PC-3 (cell line): ENCODE data around the gene INAVA. TPM values are rescaled to one million over a fixed set of nuclear protein-coding genes. Genes with fewer than 3 reads are reported as not detected.
"Not testable (repeated sequence)": the region's sequence is repeated elsewhere in the genome, so short reads cannot be mapped to it uniquely, and the experiment has no call there.

Experiments
- ATAC-seq: fragments of 200-7000 bp; cut with Tn5 transposase; 2 replicates; pipeline ENCODE4 v1.9.1; 2020; ENCODE audit warnings: mild to moderate bottlenecking, moderate library complexity
- BruUV-seq: library from RNA; stranded (reverse); fragments of 400-500 nt; replicated peaks from 2 replicates; lab custom pipeline; 2021; lab: Mats Ljungman, UMichigan
- CTCF ChIA-PET: fragments of 300-600 bp; sonication (Branson Sonifier 250); formaldehyde crosslinking; loops from one replicate; lab custom pipeline; 2022; ENCODE audit warnings: antibody characterized with exemption; lab: Charles Lee
- POLR2A ChIA-PET: fragments of 300-600 bp; sonication (Branson Sonifier 250); formaldehyde crosslinking; loops from one replicate; lab custom pipeline; 2022; ENCODE audit warnings: antibody characterized with exemption; ENCODE audit not compliant: unreplicated experiment; lab: Charles Lee
- DNase-seq: peaks from one replicate; pipeline ENCODE4 v3.0.0-alpha.2; 2015
- H2AFZ ChIP-seq: fragments of 300-600 bp; sonication (generic); 2 replicates; pipeline ENCODE4 v1.6.0; 2016; ENCODE audit warnings: antibody characterized with exemption, low read length
- H3F3A ChIP-seq: fragments of 300-600 bp; sonication (generic); one replicate; pipeline ENCODE4 v1.6.0; 2017; ENCODE audit warnings: antibody characterized with exemption, low read length, control low read depth, mild to moderate bottlenecking; ENCODE audit not compliant: unreplicated experiment
- H3K27ac ChIP-seq: fragments of 300-600 bp; sonication (generic); 2 replicates; pipeline ENCODE4 v1.5.1; 2016; ENCODE audit warnings: mild to moderate bottlenecking, low read length
- H3K27me3 ChIP-seq: fragments of 300-600 bp; sonication (generic); 2 replicates; pipeline ENCODE4 v1.6.1; 2016; ENCODE audit warnings: low read length, mixed read lengths
- H3K36me3 ChIP-seq: fragments of 300-600 bp; sonication (generic); 2 replicates; pipeline ENCODE4 v1.6.1; 2016; ENCODE audit warnings: low read depth, mixed run types, low read length, mixed read lengths
- H3K4me1 ChIP-seq: fragments of 300-600 bp; sonication (generic); 2 replicates; pipeline ENCODE4 v1.5.1; 2016; ENCODE audit warnings: low read length; ENCODE audit not compliant: insufficient read depth
- H3K4me2 ChIP-seq: fragments of 300-600 bp; sonication (generic); 2 replicates; pipeline ENCODE4 v1.6.0; 2016; ENCODE audit warnings: low read length
- H3K4me3 ChIP-seq: fragments of 300-600 bp; sonication (generic); 2 replicates; pipeline ENCODE4 v1.5.1; 2016; ENCODE audit warnings: mild to moderate bottlenecking, low read length, mixed read lengths
- H3K79me2 ChIP-seq: fragments of 300-600 bp; sonication (generic); 2 replicates; pipeline ENCODE4 v1.6.1; 2017; ENCODE audit warnings: low read length, mixed read lengths
- H3K9ac ChIP-seq: fragments of 300-600 bp; sonication (generic); 2 replicates; pipeline ENCODE4 v1.6.0; 2016; ENCODE audit warnings: mild to moderate bottlenecking, low read length
- H3K9me2 ChIP-seq: fragments of 300-600 bp; sonication (generic); replicated peaks from 2 replicates; pipeline ENCODE4 v1.6.1; 2016; ENCODE audit warnings: mixed run types, low read length, mixed read lengths
- H3K9me3 ChIP-seq: fragments of 300-600 bp; sonication (generic); 2 replicates; pipeline ENCODE4 v1.6.1; 2016; ENCODE audit warnings: low read length, mixed read lengths
- H4K20me1 ChIP-seq: fragments of 300-600 bp; sonication (generic); 2 replicates; pipeline ENCODE4 v1.6.1; 2016; ENCODE audit warnings: low read length, mixed read lengths
- EZH2 ChIP-seq: fragments of 300-600 bp; sonication (generic); IDR thresholded peaks from one replicate; pipeline ENCODE4 v1.6.1; 2017; ENCODE audit warnings: antibody characterized with exemption, mild to moderate bottlenecking, low read length; ENCODE audit not compliant: unreplicated experiment
- EZH2phosphoT487 ChIP-seq: fragments of 300-600 bp; sonication (generic); IDR thresholded peaks from 2 replicates; pipeline ENCODE4 v1.6.1; 2018; ENCODE audit warnings: mild to moderate bottlenecking, antibody characterized with exemption, low read length, borderline replicate concordance
- intact Hi-C: fragments of 100-400 bp; cut with micrococcal nuclease; formaldehyde crosslinking; loops from 2 replicates; pipeline ENCODE4 v1.9.0; 2023
- total RNA-seq: library from RNA; depleted of rRNA; stranded (reverse); fragments of >200 nt; gene quantifications from 2 replicates; pipeline ENCODE4 v1.2.3, GENCODE V29; 2014
- TF ChIP-seq, protein P1 (sequence below): fragments of 300-600 bp; sonication (generic); conservative IDR thresholded peaks from 2 replicates; pipeline ENCODE4 v1.5.1; 2017; ENCODE audit warnings: antibody characterized with exemption, low read depth, mild to moderate bottlenecking, low read length

The INAVA gene
- total RNA-seq, 1 experiment from 2014 or later, result 102 TPM

- no peak overlapping the region for H2AFZ ChIP-seq
- DNase-seq (no peak), ATAC-seq (no peak)
- H3K9me2 ChIP-seq, result no peaks in the 10 kb centered on the region
- H3K36me3 ChIP-seq, result no peaks in the 10 kb centered on the region
- H3K4me3 ChIP-seq, result no peak overlapping the region
- H3K27me3 ChIP-seq, result 0 out of 2 replicates have a peak, but pooled peaks cover 8% of the 10 kb centered on the region
- H3K27ac ChIP-seq, result no peak overlapping the region
- H3K9me3 ChIP-seq, result no peaks in the 10 kb centered on the region
- no peaks in the 10 kb centered on the region for H3K79me2 ChIP-seq
- intact Hi-C loops, result no loop called here
- H3F3A ChIP-seq, result no peaks in the 10 kb centered on the region
- no peak overlapping the region for H3K4me2 ChIP-seq
- no peaks in the 10 kb centered on the region for H3K4me1 ChIP-seq
- H3K9ac ChIP-seq, result no peak overlapping the region
- ChIA-PET CTCF (no interaction called here), POLR2A (no interaction called here)
- no peaks in the 10 kb centered on the region for H4K20me1 ChIP-seq
- BruUV-seq, result no TSS peak
- TF ChIP-seq, protein P1, sequence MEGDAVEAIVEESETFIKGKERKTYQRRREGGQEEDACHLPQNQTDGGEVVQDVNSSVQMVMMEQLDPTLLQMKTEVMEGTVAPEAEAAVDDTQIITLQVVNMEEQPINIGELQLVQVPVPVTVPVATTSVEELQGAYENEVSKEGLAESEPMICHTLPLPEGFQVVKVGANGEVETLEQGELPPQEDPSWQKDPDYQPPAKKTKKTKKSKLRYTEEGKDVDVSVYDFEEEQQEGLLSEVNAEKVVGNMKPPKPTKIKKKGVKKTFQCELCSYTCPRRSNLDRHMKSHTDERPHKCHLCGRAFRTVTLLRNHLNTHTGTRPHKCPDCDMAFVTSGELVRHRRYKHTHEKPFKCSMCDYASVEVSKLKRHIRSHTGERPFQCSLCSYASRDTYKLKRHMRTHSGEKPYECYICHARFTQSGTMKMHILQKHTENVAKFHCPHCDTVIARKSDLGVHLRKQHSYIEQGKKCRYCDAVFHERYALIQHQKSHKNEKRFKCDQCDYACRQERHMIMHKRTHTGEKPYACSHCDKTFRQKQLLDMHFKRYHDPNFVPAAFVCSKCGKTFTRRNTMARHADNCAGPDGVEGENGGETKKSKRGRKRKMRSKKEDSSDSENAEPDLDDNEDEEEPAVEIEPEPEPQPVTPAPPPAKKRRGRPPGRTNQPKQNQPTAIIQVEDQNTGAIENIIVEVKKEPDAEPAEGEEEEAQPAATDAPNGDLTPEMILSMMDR, result no peak
- no peak for TF ChIP-seq EZH2
- TF ChIP-seq EZH2phosphoT487, result no peak
Observed at GRCh38 chr1:200960948-200961340, 66.2 kb downstream of the INAVA start.

GRCh38 chr1:200962151-200962550 lies 67.5 kb downstream of the INAVA start:
- CTCF ChIA-PET, result interaction anchor here (0.9 kb wide), 1 partner anchor 10 kb away, joined by 4 read pairs; no protein-coding TSS in a partner anchor
- H3K4me1 ChIP-seq, H3K27ac ChIP-seq, H3K79me2 ChIP-seq, DNase-seq, POLR2A ChIA-PET, H3K9ac ChIP-seq, H3F3A ChIP-seq, H3K36me3 ChIP-seq, H4K20me1 ChIP-seq, ATAC-seq, H2AFZ ChIP-seq, H3K27me3 ChIP-seq, H3K4me3 ChIP-seq, intact Hi-C loops, BruUV-seq, H3K4me2 ChIP-seq, H3K9me3 ChIP-seq, H3K9me2 ChIP-seq: not testable (repeated sequence)

DNA sequence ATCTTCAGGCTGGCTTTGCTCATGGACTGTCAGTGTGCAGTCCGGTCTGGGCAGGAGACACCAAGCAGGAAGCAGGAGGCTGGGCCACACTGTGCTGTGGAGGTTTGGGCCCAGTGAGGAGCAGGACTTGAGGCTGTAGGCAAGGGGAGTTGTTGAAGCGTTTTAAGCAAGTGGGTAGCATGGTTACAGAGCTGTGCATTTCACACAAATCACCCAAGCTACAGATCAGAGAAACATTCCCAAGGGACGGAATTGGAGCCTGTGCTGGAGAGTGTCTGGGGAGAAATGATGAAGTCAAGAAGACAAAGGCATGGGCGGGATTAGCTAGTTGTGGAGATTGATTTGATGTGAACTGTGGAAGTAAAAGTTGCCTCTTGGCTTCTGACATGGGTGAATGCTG lies 67.9 kb downstream of the INAVA start:
- H2AFZ ChIP-seq, result no peak overlapping the region
- TF ChIP-seq EZH2 (no peak), EZH2phosphoT487 (no peak)
- TF ChIP-seq, protein P1, result no peak
- no TSS peak for BruUV-seq
- ChIA-PET POLR2A (no interaction called here), CTCF (interaction anchor here (0.9 kb wide), 1 partner anchor 9 kb away, joined by 4 read pairs; no protein-coding TSS in a partner anchor)
- H3K9me2 ChIP-seq, result no peaks in the 10 kb centered on the region
- 0 out of 2 replicates have a peak, but pooled peaks cover 8% of the 10 kb centered on the region for H3K27me3 ChIP-seq
- H4K20me1 ChIP-seq, result no peaks in the 10 kb centered on the region
- no peaks in the 10 kb centered on the region for H3K79me2 ChIP-seq
- H3K36me3 ChIP-seq, result no peaks in the 10 kb centered on the region
- no peaks in the 10 kb centered on the region for H3F3A ChIP-seq
- H3K9me3 ChIP-seq, result no peaks in the 10 kb centered on the region
- no peak for DNase-seq
- no peaks in the 10 kb centered on the region for H3K4me1 ChIP-seq
- ATAC-seq, result no peak
- no peak overlapping the region for H3K27ac ChIP-seq
- H3K9ac ChIP-seq, result no peak overlapping the region
- H3K4me3 ChIP-seq, result no peak overlapping the region
- no peak overlapping the region for H3K4me2 ChIP-seq
- intact Hi-C loops, result no loop called here
